Inflammatory macrophage treated with lipopolysaccharide for 4 hours (primary cell): ENCODE measurements around the gene EHF.
A peak's percentile ranks its signal among the peaks of the same experiment; 100 is the strongest.
"Not testable (repeated sequence)": the region's sequence is repeated elsewhere in the genome, so short reads cannot be mapped to it uniquely, and the experiment has no call there.

Experiments
- DNase-seq: peaks from one replicate; pipeline ENCODE4 v3.0.0-alpha.2; 2020

The EHF gene

DNA sequence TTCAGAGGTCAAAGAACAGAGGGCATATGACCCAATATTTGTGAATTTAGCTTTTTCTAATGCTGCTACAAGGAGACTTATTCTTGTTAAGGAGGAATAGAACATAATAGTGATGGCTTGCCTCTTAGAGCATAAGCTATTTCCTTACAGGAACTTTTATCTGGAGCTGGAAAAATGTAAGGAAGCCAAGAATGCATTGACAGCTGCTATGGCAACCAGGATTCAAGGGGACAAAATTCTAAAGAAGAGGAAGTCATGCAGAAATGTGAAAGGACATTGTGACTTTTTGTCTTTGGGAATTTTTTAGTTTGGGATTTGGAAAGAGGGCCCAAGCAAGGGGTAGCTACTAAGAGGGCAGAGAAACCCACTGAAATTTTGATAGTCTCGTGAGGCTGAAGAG is 51.1 kb downstream of the EHF start:
- no peak for DNase-seq

DNA sequence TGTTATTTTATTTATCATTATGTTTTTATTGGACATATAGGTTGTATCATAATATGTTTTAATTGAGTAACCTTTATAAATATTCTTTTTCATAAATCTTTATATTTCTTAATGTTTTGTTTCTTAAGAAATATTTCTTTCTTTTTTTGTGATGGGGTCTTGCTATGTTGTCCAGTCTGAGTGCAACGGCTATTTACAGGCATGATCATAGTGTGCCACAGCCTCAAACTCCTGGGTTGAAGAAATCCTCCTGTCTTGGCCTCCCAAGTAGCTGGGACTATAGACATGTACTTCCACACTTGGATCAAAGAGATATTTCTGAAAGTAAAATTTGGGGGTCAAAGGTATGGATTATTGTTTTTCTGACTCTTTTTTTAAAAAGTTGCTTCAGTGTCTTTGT is 53.1 kb downstream of the EHF start:
- no peak for DNase-seq

DNA sequence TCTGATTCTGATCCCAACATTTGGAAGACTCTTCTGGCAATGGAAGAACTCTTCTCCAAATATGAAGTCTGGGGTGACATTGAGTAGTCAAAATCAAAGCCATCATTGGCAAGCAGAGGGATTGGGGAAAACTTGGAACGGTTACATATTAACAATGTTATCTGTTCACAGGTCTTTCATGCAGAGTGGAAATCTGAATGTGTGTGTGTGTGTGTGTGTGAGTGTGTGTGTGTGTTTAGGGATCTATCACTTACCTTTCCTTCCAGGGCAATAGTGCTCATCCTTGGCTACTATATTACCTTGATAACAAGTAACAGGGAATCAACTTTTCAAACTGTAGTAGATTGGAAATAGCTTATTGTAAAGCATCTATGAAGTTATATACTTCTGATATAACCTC is 55.3 kb downstream of the EHF start:
- no peak for DNase-seq

DNA sequence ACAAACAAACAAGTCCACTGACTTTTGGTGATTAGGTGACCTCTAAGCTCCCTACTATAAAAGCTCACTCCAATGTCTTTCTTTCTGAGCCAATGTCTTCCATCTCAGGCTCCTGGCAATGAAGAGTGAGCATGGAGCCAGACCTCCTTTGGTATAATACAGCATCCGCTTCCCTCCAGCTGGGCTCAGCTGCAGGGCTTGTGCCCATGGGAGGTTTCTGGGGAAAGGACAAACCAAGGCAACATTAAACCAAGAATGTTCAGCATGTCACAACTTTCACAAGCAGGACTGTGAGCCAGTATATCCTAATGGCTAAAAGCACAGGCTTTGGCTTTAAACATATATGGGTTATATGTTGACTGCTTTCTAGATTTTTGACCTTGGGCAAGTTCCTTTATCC is 58.8 kb downstream of the EHF start:
- no peak for DNase-seq

DNA sequence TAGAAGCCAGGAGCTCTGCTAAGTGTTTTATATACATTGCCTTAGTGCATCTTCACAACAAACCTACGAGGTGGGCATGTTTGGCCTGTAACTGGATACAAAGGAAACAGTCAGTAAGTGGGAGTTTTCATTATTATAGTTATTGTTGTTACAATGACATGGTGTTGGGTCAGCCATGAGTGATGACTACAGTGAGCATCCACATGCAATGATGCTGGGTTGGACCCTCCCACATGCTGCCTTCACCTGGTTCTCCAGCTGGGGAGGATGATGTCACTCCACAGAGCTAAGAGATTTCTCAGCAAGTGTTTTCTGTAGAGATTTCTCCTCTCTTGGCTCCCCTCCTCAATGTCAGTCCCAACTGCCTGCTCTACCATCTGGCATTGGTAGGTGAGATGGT is 59.3 kb downstream of the EHF start:
- no peak for DNase-seq

DNA sequence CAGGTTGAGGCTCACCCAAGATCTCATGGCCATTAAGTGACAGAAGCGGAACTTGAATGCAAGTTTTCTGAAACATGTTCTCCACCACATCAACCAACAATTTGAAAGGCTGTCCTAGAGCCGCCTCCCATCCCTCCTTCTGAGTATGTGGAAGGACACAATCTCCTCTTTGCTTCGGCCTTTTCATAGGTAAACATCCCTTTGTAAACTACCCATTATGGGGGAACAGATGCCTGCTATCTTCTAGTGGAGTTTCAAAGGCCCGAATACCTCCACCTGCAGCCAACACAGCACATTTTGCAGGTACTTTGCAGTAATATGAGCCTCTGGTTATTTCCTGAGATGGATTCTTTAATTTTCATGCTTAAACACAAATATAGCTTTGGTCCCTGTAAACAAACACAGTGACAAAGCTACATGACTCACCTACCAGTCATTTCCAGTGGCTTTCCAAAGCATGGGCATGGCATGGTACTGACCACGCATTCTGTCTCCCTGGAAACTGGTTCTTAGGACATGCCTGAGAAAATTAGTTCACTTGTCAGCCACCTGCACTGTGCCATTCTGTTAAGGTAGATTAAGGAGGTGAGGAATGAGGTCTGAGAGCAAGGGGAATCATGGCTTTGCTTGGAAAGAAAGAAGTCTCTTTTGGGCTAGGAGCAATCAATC is 60.2 kb downstream of the EHF start:
- no peak for DNase-seq

DNA sequence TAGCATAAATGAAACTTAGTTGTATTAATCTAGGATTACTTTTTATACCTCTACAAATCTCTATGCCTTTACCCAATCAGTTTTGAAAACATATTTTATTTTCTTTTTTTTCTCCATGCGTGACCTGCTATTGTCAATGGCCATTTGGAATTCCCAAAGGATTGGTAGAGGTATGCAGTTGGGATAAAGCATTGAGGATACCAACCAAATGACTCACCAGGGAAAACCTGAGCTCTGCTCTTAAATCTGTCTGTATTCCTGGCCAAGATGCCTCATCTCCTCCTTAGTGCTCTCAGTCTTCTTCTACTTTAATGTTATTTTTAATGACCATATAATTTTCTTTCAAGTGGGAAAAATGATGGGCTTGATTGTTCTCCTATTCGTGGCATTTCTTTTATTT is 61.9 kb downstream of the EHF start:
- no peak for DNase-seq

DNA sequence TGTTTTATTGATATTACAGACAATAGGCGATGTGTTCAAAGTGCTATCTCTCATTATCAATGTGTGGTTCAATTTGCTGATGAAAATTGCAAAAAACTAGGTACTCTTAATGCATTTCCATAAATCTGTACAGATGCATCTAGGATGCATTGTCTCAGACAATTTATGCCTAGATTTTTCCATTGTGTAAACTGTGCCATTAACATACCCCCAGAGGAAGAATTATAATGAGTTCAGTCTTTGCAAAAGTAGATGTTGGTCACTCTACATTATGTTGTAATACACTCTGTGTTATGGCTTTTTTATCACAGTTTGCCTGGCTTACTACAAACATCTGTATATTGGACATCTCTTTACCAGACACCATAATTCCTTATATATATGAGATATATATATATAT is 62.5 kb downstream of the EHF start:
- DNase-seq = no peak

DNA sequence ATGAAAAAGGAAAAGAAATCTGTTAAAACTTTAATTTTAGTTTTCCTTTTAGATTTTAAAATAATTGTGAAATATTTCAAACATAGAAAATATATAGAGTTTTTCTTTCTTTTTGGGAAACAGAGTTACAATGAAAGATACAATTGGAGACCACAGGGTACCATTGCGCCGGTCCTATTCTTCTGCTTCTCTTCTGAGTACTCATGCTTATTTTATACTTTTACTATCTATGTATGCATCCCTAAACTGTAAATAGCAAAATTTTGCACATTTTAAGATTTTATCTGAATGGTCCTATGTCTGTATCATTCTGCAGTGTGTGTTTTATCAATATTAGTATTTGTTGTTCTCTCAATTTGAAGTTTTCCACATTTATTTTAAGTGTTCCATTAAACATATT is 65.0 kb downstream of the EHF start:
- DNase-seq = no peak

DNA sequence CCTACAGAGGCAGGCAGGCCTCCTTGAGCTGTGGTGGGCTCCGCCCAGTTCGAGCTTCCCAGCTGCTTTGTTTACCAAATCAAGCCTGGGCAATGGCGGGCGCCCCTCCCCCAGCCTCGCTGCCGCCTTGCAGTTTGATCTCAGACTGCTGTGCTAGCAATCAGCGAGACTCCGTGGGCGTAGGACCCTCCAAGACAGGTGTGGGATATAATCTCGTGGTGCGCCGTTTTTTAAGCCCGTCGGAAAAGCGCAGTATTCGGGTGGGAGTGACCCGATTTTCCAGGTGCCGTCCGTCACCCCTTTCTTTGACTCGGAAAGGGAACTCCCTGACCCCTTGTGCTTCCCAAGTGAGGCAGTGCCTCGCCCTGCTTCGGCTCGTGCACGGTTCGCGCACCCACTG is 71.4 kb downstream of the EHF start:
- not testable (repeated sequence) for DNase-seq

DNA sequence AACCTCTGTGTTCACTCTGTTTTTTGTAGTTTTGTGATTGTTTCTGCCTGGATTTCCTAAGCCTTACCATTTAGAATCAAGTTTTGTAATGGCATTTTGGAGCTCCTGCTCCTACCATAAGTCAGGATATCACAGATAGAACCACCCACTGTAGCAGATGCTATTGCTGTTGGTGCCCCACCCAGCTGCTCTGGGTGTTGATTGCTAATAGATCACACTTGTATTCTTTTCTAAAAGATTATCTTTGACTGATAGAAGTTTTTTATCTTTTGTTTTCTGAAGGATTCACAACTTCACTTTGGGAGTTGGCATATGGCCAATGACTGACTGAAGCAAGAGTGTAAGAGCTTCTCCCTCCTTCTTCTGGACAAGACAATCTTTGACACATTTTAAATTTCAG is 76.0 kb downstream of the EHF start:
- no peak for DNase-seq

DNA sequence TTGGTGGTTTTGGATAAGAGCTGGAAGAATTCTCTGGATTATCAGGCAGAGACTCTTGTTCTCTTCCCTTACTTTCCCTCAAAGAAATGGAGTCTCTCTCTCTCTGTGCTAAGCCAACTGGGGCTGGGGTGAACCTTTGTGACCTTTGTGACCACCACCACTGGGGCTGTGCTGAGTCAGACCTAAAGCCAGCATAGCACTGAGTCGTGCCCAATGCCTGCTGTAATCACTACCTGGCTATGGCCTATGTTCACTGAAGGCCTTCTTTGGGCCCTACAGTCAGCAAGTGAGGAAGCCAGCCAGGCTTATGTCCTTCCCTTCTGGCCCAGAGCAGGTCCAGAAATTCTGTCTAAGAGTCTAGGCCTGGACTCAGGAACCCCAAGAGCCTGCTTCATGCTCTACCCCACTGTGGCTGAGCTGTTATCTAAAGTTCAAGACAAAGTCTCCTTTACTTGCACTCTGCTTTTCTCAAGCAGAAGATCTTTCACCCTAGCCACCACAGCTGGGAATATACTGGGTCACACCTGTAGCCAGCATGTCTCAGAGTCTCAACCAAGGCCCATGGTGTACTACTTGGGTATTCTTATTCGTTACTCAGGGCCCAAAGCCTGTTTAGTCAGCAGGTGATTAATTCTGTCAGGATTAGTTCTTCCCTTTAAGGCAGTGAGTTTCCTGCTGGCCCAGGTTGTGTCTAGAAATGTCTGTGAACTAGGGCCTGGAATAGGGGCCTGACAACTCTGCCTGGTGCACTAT is 86.0 kb downstream of the EHF start:
- no peak for DNase-seq

DNA sequence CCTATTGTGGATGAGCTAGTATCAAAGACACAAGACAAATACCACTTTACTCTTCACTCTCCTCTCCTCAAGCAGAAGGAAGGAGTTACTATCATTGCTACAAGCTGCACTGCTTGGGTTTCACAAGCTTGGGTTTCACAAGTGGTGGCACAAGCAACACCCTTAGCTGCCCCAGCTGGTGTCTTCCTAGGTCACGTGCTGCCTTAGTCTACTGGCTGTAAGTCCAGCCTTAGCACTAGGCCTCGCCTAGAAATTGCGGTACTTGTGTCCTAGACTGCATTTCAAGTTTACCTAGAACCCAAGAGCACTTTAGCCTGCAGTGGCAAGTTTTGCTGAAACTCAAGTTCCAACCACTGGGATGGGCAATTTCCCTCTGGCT is 86.6 kb downstream of the EHF start:
- peak; percentile 19 for DNase-seq
